Fibroblast of lung (primary cell): ENCODE results near the gene GDA. TPM values are rescaled to one million over a fixed set of nuclear protein-coding genes. Genes with fewer than 3 reads are reported as not detected.

ENCODE experiments used
- DNase-seq, 2 donors: peaks; one replicate each; pipeline versions ENCODE4 v3.0.0 to v3.0.0-alpha.2; 2010; ENCODE audit warnings: low read depth in 2 of 2
- H2AFZ ChIP-seq: 2 replicates; pipeline ENCODE4 v1.5.1; 2012; ENCODE audit warnings: low read length, control low read depth, inconsistent platforms
- H3K27ac ChIP-seq: 2 replicates; pipeline ENCODE4 v1.5.1; 2011; ENCODE audit warnings: low read length, control low read depth; ENCODE audit not compliant: insufficient read depth
- H3K27me3 ChIP-seq: 2 replicates; pipeline ENCODE4 v1.5.1; 2011; ENCODE audit warnings: mild to moderate bottlenecking, low read length; ENCODE audit not compliant: control insufficient read depth, insufficient read depth
- H3K36me3 ChIP-seq: 2 replicates; pipeline ENCODE4 v1.5.1; 2011; ENCODE audit warnings: low read length; ENCODE audit not compliant: control insufficient read depth, insufficient read depth
- H3K4me1 ChIP-seq: 2 replicates; pipeline ENCODE4 v1.5.1; 2011; ENCODE audit warnings: low read length; ENCODE audit not compliant: control insufficient read depth, insufficient read depth; ENCODE audit errors: extremely low read depth
- H3K4me2 ChIP-seq: 2 replicates; pipeline ENCODE4 v1.5.1; 2011; ENCODE audit warnings: low read length, control low read depth; ENCODE audit not compliant: insufficient read depth; ENCODE audit errors: extremely low read depth
- H3K4me3 ChIP-seq, 4 experiments: fragments of 200-600 bp in 1 of 4; sonication (generic) in 1 of 4; replicated peaks in 1 of 4; 2 replicates each; pipeline ENCODE4 v1.5.1; 2011 to 2016; ENCODE audit warnings: low read length in 4 of 4, low read depth in 3 of 4, mild to moderate bottlenecking in 3 of 4, control low read depth in 2 of 4, inconsistent platforms in 1 of 4, mixed read lengths in 1 of 4; ENCODE audit not compliant: insufficient read depth in 1 of 4; ENCODE audit errors: control extremely low read depth in 1 of 4
- H3K79me2 ChIP-seq: 2 replicates; pipeline ENCODE4 v1.5.1; 2012; ENCODE audit warnings: mild to moderate bottlenecking, low read length, inconsistent platforms; ENCODE audit not compliant: control insufficient read depth, insufficient read depth
- H3K9ac ChIP-seq: 2 replicates; pipeline ENCODE4 v1.5.1; 2011; ENCODE audit warnings: mild to moderate bottlenecking, low read length, control low read depth; ENCODE audit not compliant: insufficient read depth
- H3K9me3 ChIP-seq: 2 replicates; pipeline ENCODE4 v1.5.1; 2012; ENCODE audit warnings: low read depth, low read length; ENCODE audit not compliant: control insufficient read depth, insufficient read depth
- H4K20me1 ChIP-seq: 2 replicates; pipeline ENCODE4 v1.5.1; 2011; ENCODE audit warnings: low read length; ENCODE audit not compliant: control insufficient read depth, insufficient read depth; ENCODE audit errors: extremely low read depth
- CTCF ChIP-seq, 2 donors: IDR thresholded peaks in 1 of 2; conservative IDR thresholded peaks in 1 of 2; 1 replicate in 1 of 2; 2 replicates in 1 of 2; pipeline ENCODE4 v1.5.1; 2011 to 2012; ENCODE audit warnings: low read length in 2 of 2, control low read depth in 1 of 2, inconsistent platforms in 1 of 2, low read depth in 1 of 2, mild to moderate bottlenecking in 1 of 2
- EZH2 ChIP-seq: IDR thresholded peaks from 2 replicates; pipeline ENCODE4 v1.5.1; 2012; ENCODE audit warnings: low read length, control low read depth, mild to moderate bottlenecking; ENCODE audit errors: missing control alignments
- polyA plus RNA-seq, 2 donors: library from polyadenylated mRNA; depleted of rRNA in 1 of 2; stranded (reverse) in 1 of 2; unstranded in 1 of 2; fragments of >200 nt; gene quantifications; 2 replicates each; pipeline ENCODE4 v1.2.1, GENCODE V29; 2011 to 2012; ENCODE audit warnings: missing spikeins in 1 of 2
- total RNA-seq: library from RNA; depleted of rRNA; stranded (reverse); fragments of >200 nt; gene quantifications from 2 replicates; pipeline ENCODE4 v1.2.1, GENCODE V29; 2014

The GDA gene
- total and polyA plus RNA-seq, 2 donors (not counting 1 experiment from before 2014, with no cell fraction given): not detected

- Histone ChIP-seq H2AFZ (no peak overlapping the region), H4K20me1 (no peaks in the 10 kb centered on the region), H3K4me3 (no peak overlapping the region), H3K36me3 (no peaks in the 10 kb centered on the region), H3K27ac (no peak overlapping the region), H3K4me1 (no peaks in the 10 kb centered on the region), H3K9ac (no peak overlapping the region), H3K79me2 (no peaks in the 10 kb centered on the region), H3K4me2 (no peak overlapping the region), H3K9me3 (no peaks in the 10 kb centered on the region), H3K27me3 (no peaks in the 10 kb centered on the region)
- TF ChIP-seq CTCF (conservative IDR thresholded peaks at IDR 0.05 in 1 of 2, IDR thresholded peaks at IDR 0.05 in 1 of 2; ENCODE audit: low read depth in 1 of 2, low read length in 2 of 2) (no peak), EZH2 (no peak)
- DNase-seq: no peak
These were observed 125.2 kb downstream of the GDA start for GRCh38 chr9:72274441-72274840.

DNA sequence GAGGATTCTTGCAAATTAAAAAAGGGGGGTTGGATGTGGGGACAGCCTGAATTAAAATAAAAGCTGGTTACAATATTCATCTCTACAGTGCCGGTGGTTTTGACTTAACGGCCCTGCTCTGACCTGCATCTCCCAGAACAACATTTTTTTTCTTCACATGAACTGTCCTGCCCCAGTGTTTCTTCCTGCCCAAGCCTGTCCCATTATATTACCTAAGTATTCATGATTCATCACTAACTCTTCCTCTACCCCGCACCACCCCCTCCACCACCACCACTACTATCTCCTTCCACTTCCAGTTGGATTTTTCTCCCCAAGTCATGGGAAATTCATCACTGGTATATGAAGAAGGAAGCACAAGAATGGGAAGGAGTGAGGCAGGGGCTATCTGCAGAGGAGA is 125.7 kb downstream of the GDA start:
- Histone ChIP-seq H3K4me2 (no peak overlapping the region), H3K36me3 (no peaks in the 10 kb centered on the region), H3K27ac (no peak overlapping the region), H3K27me3 (no peaks in the 10 kb centered on the region), H4K20me1 (no peaks in the 10 kb centered on the region), H3K4me1 (no peaks in the 10 kb centered on the region), H3K9ac (no peak overlapping the region), H3K79me2 (no peaks in the 10 kb centered on the region), H3K9me3 (no peaks in the 10 kb centered on the region), H2AFZ (no peak overlapping the region), H3K4me3 (no peak overlapping the region)
- no peak for TF ChIP-seq CTCF (conservative IDR thresholded peaks at IDR 0.05 in 1 of 2, IDR thresholded peaks at IDR 0.05 in 1 of 2; ENCODE audit: low read depth in 1 of 2, low read length in 2 of 2)
- TF ChIP-seq EZH2: no peak
- no peak for DNase-seq

DNA sequence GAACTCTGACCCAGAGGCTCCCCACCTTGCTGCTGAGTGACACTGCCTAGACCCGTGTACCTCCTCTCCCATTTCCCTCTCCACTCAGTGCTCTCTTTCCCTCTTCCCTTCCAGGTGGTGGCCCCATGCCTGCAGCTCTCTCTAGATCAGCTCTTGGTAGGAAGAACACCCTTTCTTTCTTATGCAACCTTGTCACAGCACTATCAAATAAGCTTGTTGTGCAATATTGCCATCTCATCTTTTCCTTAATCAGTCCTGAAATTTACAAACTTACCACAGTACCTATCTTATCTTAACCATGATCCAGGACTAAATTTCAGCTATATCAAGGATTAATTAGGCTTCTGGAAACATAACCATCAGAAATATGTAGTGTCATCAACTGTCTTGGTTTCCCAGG is 127.2 kb downstream of the GDA start:
- Histone ChIP-seq H3K9ac (no peak overlapping the region), H3K36me3 (no peaks in the 10 kb centered on the region), H3K4me3 (no peak overlapping the region), H3K27me3 (no peaks in the 10 kb centered on the region), H4K20me1 (no peaks in the 10 kb centered on the region), H3K4me1 (no peaks in the 10 kb centered on the region), H2AFZ (no peak overlapping the region), H3K79me2 (no peaks in the 10 kb centered on the region), H3K27ac (no peak overlapping the region), H3K4me2 (no peak overlapping the region), H3K9me3 (no peaks in the 10 kb centered on the region)
- TF ChIP-seq EZH2 (no peak), CTCF (conservative IDR thresholded peaks at IDR 0.05 in 1 of 2, IDR thresholded peaks at IDR 0.05 in 1 of 2; ENCODE audit: low read depth in 1 of 2, low read length in 2 of 2) (no peak)
- no peak for DNase-seq
